ENCODE results near the gene PER2.

DNA sequence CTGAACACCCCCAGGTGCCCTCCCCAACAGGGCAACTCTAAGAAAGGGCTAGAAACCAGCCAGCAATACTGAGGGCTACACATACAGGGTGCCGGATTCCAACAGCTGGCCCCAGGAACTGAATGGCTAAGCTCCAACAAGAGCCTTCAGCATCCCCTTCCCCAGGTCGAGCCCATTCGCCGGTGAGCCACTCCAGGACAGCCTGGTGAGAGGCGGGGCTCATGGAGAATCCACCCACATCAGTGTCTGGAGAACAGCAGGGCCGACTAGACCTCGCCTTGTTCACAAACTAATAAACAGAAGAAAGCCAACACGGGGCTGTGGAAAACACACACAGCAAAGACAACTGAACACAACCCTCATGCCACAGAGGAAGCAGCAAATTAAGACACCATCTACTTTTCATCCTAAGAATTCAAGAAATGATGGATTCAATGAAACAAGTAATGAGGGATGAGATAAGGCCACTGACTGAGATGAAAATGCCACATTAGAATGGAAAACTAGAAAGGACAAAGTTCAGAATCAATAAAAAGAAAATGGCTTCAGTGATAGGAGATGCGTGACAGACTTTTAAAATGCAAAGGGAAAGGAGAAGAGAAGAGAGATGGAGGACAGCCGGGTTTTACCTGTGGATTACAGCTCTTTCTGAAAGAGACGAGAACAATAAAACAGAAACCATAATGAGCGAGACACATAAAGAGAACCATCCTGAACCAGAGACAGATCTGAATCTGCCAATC lies 8.2 kb downstream of the PER2 start:
- TF ChIP-seq, protein P1, sequence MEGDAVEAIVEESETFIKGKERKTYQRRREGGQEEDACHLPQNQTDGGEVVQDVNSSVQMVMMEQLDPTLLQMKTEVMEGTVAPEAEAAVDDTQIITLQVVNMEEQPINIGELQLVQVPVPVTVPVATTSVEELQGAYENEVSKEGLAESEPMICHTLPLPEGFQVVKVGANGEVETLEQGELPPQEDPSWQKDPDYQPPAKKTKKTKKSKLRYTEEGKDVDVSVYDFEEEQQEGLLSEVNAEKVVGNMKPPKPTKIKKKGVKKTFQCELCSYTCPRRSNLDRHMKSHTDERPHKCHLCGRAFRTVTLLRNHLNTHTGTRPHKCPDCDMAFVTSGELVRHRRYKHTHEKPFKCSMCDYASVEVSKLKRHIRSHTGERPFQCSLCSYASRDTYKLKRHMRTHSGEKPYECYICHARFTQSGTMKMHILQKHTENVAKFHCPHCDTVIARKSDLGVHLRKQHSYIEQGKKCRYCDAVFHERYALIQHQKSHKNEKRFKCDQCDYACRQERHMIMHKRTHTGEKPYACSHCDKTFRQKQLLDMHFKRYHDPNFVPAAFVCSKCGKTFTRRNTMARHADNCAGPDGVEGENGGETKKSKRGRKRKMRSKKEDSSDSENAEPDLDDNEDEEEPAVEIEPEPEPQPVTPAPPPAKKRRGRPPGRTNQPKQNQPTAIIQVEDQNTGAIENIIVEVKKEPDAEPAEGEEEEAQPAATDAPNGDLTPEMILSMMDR (IDR thresholded peaks at IDR 0.05), result no peak
- no peak for TF ChIP-seq POLR2A (IDR thresholded peaks at IDR 0.05)
